Motor neuron (in vitro differentiated cells): Measurements from ENCODE around the gene PRKAR2B. TPM values are rescaled to one million over a fixed set of nuclear protein-coding genes. Genes with fewer than 3 reads are reported as not detected.

ENCODE experiments used
- ATAC-seq, 8 experiments: fragments of 200-7000 bp; cut with Tn5 transposase; replicated peaks in 6 of 8; 2 replicates each; pipeline ENCODE4 v1.8.0; 2021; ENCODE audit warnings: mild to moderate bottlenecking in 8 of 8, moderate library complexity in 8 of 8
- H3K27ac ChIP-seq, 2 donors: fragments of 250-450 bp; sonication (Bioruptor Pico); 2 replicates each; pipeline ENCODE4 v1.9.0; 2021; ENCODE audit warnings: antibody characterized with exemption in 2 of 2, mild to moderate bottlenecking in 2 of 2, moderate library complexity in 1 of 2
- H3K4me1 ChIP-seq, 2 donors: fragments of 250-450 bp; sonication (Bioruptor Pico); replicated peaks in 1 of 2; 2 replicates each; pipeline ENCODE4 v1.6.1; 2021; ENCODE audit warnings: antibody characterized with exemption in 2 of 2, mild to moderate bottlenecking in 2 of 2, moderate library complexity in 1 of 2
- H3K4me3 ChIP-seq, 5 donors: fragments of 250-450 bp; sonication (Bioruptor Pico); 2 replicates each; pipeline ENCODE4 v1.9.0; 2021; ENCODE audit warnings: antibody characterized with exemption in 5 of 5, mild to moderate bottlenecking in 5 of 5, moderate library complexity in 4 of 5
- WGBS, 10 experiments: fragments of 450-650 bp; shearing (Covaris generic); methylation state at CpG; one replicate each; pipeline ENCODE4 v1.0.0; 2022; 5-methylcytosine and 5-hydroxymethylcytosine counted together
- in situ Hi-C, 9 experiments: fragments of 400-800 bp; cut with MboI; loops; one replicate each; pipeline ENCODE4 v1.15.0; 2021; ENCODE audit warnings: low sequenced_read_pairs in 9 of 9, low pct_unique_long_range_greater_than_20kb in 2 of 9; ENCODE audit not compliant: unreplicated experiment in 9 of 9
- total RNA-seq, 8 experiments: library from RNA; unstranded; fragments of 300-600 nt; gene quantifications; 2 replicates each; pipeline versions ENCODE4 v1.2.3 to v1.2.4, GENCODE V29; 2022

The PRKAR2B gene
- total RNA-seq, 8 experiments from 2014 or later = 17.7 to 43.8 (median 33.6) TPM

GRCh38 chr7:107016312-107016711, 28.2 kb upstream of the PRKAR2B start:
- peaks cover 2 to 13% of the 10 kb centered on the region in 2 donors for H3K4me1 ChIP-seq
- no peak overlapping the region for H3K4me3 ChIP-seq
- in situ Hi-C loops = no loop called here
- 26 to 93% (median 73%) methylated on average over 3 to 4 of the region's 4 CpGs; no CpG with 5 or more reads in 2 of the 10 experiments for WGBS, 10 experiments
- ATAC-seq = no peak
- no peak overlapping the region for H3K27ac ChIP-seq

GRCh38 chr7:107017965-107018719, 26.4 kb upstream of the PRKAR2B start:
- Histone ChIP-seq H3K27ac (no peak overlapping the region), H3K4me1 (peaks cover 2 to 13% of the 10 kb centered on the region in 2 donors), H3K4me3 (no peak overlapping the region)
- ATAC-seq = no peak
- WGBS, 10 experiments = 33 to 100% (median 84%) methylated on average over 1 to 2 of the region's 2 CpGs
- in situ Hi-C loops = no loop called here

- 39 to 90% (median 63%) methylated on average over 2 to 5 of the region's 5 CpGs for WGBS, 10 experiments
- Histone ChIP-seq H3K4me1 (peaks cover 2% of the 10 kb centered on the region in 2 donors), H3K27ac (no peak overlapping the region), H3K4me3 (no peak overlapping the region)
- in situ Hi-C loops = no loop called here
- ATAC-seq = no peak
These were observed 24.1 kb upstream of the PRKAR2B start for GRCh38 chr7:107020400-107020799.

GRCh38 chr7:107021600-107021999, 22.9 kb upstream of the PRKAR2B start:
- WGBS, 10 experiments = 70 to 100% (median 80%) methylated on average over 1 to 2 of the region's 3 CpGs; no CpG with 5 or more reads in 4 of the 10 experiments
- no peak overlapping the region for H3K4me3 ChIP-seq
- no peak overlapping the region for H3K27ac ChIP-seq
- H3K4me1 ChIP-seq = peaks cover 0 to 11% of the 10 kb centered on the region in 2 donors
- ATAC-seq = no peak
- in situ Hi-C loops = no loop called here

GRCh38 chr7:107023522-107024151, 20.9 kb upstream of the PRKAR2B start:
- Histone ChIP-seq H3K27ac (no peak overlapping the region), H3K4me1 (peaks cover 0 to 11% of the 10 kb centered on the region in 2 donors), H3K4me3 (no peak overlapping the region)
- in situ Hi-C loops = no loop called here
- ATAC-seq = no peak

- no peak overlapping the region for H3K27ac ChIP-seq
- in situ Hi-C loops = no loop called here
- H3K4me1 ChIP-seq = peaks cover 0 to 17% of the 10 kb centered on the region in 2 donors
- ATAC-seq = no peak
- 58 to 100% (median 90%) methylated on average over 1 to 2 of the region's 2 CpGs; no CpG with 5 or more reads in 2 of the 10 experiments for WGBS, 10 experiments
- no peak overlapping the region for H3K4me3 ChIP-seq
These were observed 19.6 kb upstream of the PRKAR2B start for GRCh38 chr7:107024906-107025305.

GRCh38 chr7:107025449-107026103, 18.9 kb upstream of the PRKAR2B start:
- in situ Hi-C loops = no loop called here
- peak; percentile 18 to 68 (median 52) for ATAC-seq
- WGBS, 10 experiments = 55 to 100% (median 93%) methylated on average over 1 to 2 of the region's 2 CpGs; no CpG with 5 or more reads in 3 of the 10 experiments

GRCh38 chr7:107026166-107026565, 18.3 kb upstream of the PRKAR2B start:
- no peak overlapping the region for H3K4me3 ChIP-seq
- H3K27ac ChIP-seq = no peak overlapping the region
- 6 to 94% (median 67%) methylated on average over 1 to 5 of the region's 5 CpGs; no CpG with 5 or more reads in 1 of the 10 experiments for WGBS, 10 experiments
- in situ Hi-C loops = no loop called here
- ATAC-seq = peak in 4 of 8 experiments; percentile 46 to 77 (median 68)
- H3K4me1 ChIP-seq = peaks cover 0 to 16% of the 10 kb centered on the region in 2 donors

More at GRCh38 chr7:107025449-107026103, 18.9 kb upstream of the PRKAR2B start:
- Histone ChIP-seq H3K4me3 (no peak overlapping the region), H3K27ac (no peak overlapping the region), H3K4me1 (peaks cover 0 to 16% of the 10 kb centered on the region in 2 donors)

GRCh38 chr7:107027208-107027607, 17.3 kb upstream of the PRKAR2B start:
- 80 to 100% (median 100%) methylated on average over 1 to 2 of the region's 2 CpGs; no CpG with 5 or more reads in 1 of the 10 experiments for WGBS, 10 experiments
- no peak for ATAC-seq

GRCh38 chr7:107029061-107029763, 15.3 kb upstream of the PRKAR2B start:
- no peak overlapping the region for H3K4me3 ChIP-seq
- WGBS, 10 experiments = 37 to 100% (median 78%) methylated on average over 1 to 4 of the region's 5 CpGs; no CpG with 5 or more reads in 2 of the 10 experiments
- peaks cover 0 to 16% of the 10 kb centered on the region in 2 donors for H3K4me1 ChIP-seq
- in situ Hi-C loops = no loop called here
- ATAC-seq = peak in 4 of 8 experiments; percentile 16 to 74 (median 34)
- no peak overlapping the region for H3K27ac ChIP-seq

More at GRCh38 chr7:107027208-107027607, 17.3 kb upstream of the PRKAR2B start:
- Histone ChIP-seq H3K4me3 (no peak overlapping the region), H3K27ac (no peak overlapping the region), H3K4me1 (peaks cover 0 to 16% of the 10 kb centered on the region in 2 donors)
- in situ Hi-C loops = no loop called here

- Histone ChIP-seq H3K4me3 (no peak overlapping the region), H3K27ac (no peak overlapping the region), H3K4me1 (peaks cover 0 to 16% of the 10 kb centered on the region in 2 donors)
- in situ Hi-C loops = no loop called here
- ATAC-seq = no peak
- 28 to 92% (median 80%) methylated on average over 1 to 4 of the region's 4 CpGs for WGBS, 10 experiments
These were observed 14.7 kb upstream of the PRKAR2B start for GRCh38 chr7:107029764-107030286.

GRCh38 chr7:107032050-107032449, 12.5 kb upstream of the PRKAR2B start:
- H3K4me1 ChIP-seq = peaks cover 0 to 7% of the 10 kb centered on the region in 2 donors
- WGBS, 10 experiments = 80 to 100% (median 88%) methylated on average over 1 to 2 of the region's 2 CpGs; no CpG with 5 or more reads in 1 of the 10 experiments
- in situ Hi-C loops = no loop called here
- H3K4me3 ChIP-seq = no peak overlapping the region
- no peak overlapping the region for H3K27ac ChIP-seq
- ATAC-seq = no peak
